SK-N-SH treated with all-trans-retinoic acid at 6 μM for 48 hours (cell line): Measurements from ENCODE around the gene BMP15.

Experiments
- ATAC-seq: fragments of 200-7000 bp; cut with Tn5 transposase; 3 replicates; pipeline ENCODE4 v1.9.1; 2020; ENCODE audit warnings: mild to moderate bottlenecking, moderate library complexity
- ARNTL ChIP-seq: fragments of 450-650 bp; formaldehyde crosslinking; IDR thresholded peaks from 2 replicates; pipeline ENCODE4 v1.5.0; 2020; ENCODE audit warnings: low read depth, mild to moderate bottlenecking, moderate library complexity, borderline replicate concordance
- BACH2 ChIP-seq: fragments of 250-450 bp; sonication (Bioruptor Pico); IDR thresholded peaks from 2 replicates; pipeline ENCODE4 v1.9.0; 2021; ENCODE audit warnings: mild to moderate bottlenecking, borderline replicate concordance
- CREB5 ChIP-seq: fragments of 250-450 bp; sonication (Bioruptor Pico); IDR thresholded peaks from 2 replicates; pipeline ENCODE4 v1.5.1; 2020; ENCODE audit warnings: low read depth, mild to moderate bottlenecking, moderate library complexity
- CSDC2 ChIP-seq: fragments of 250-450 bp; sonication (Bioruptor Pico); IDR thresholded peaks from 2 replicates; pipeline ENCODE4 v1.5.0; 2020; ENCODE audit warnings: mild to moderate bottlenecking, moderate library complexity
- ESRRG ChIP-seq: fragments of 250-450 bp; sonication (Bioruptor Pico); IDR thresholded peaks from 2 replicates; pipeline ENCODE4 v1.6.1; 2021; ENCODE audit warnings: mild to moderate bottlenecking
- GLIS3 ChIP-seq: fragments of 250-450 bp; sonication (Bioruptor Pico); IDR thresholded peaks from 2 replicates; pipeline ENCODE4 v1.5.0; 2020; ENCODE audit warnings: mild to moderate bottlenecking, moderate library complexity
- ISL1 ChIP-seq: fragments of 250-450 bp; sonication (Bioruptor Pico); IDR thresholded peaks from 2 replicates; pipeline ENCODE4 v2.1.2; 2022; ENCODE audit warnings: mild to moderate bottlenecking, moderate library complexity
- OSR1 ChIP-seq: fragments of 250-450 bp; sonication (Bioruptor Pico); IDR thresholded peaks from 2 replicates; pipeline ENCODE4 v1.8.0; 2022; ENCODE audit warnings: moderate library complexity, mild to moderate bottlenecking, inconsistent platforms
- POU6F1 ChIP-seq: fragments of 250-450 bp; sonication (Bioruptor Pico); IDR thresholded peaks from 2 replicates; pipeline ENCODE4 v1.8.0; 2021; ENCODE audit warnings: low read depth, mild to moderate bottlenecking, moderate library complexity, borderline replicate concordance
- PPARA ChIP-seq: fragments of 250-450 bp; sonication (Bioruptor Pico); IDR thresholded peaks from 2 replicates; pipeline ENCODE4 v1.5.0; 2020; ENCODE audit warnings: mild to moderate bottlenecking, borderline replicate concordance
- RARB ChIP-seq: fragments of 250-450 bp; sonication (Bioruptor Pico); IDR thresholded peaks from 2 replicates; pipeline ENCODE4 v1.8.0; 2021; ENCODE audit warnings: mild to moderate bottlenecking, moderate library complexity
- SNAI2 ChIP-seq: fragments of 250-450 bp; sonication (Bioruptor Pico); IDR thresholded peaks from 2 replicates; pipeline ENCODE4 v1.5.0; 2020; ENCODE audit warnings: mild to moderate bottlenecking, moderate library complexity
- TCF4 ChIP-seq: fragments of 250-450 bp; sonication (Bioruptor Pico); IDR thresholded peaks from 2 replicates; pipeline ENCODE4 v1.8.0; 2021; ENCODE audit warnings: mild to moderate bottlenecking, moderate library complexity, borderline replicate concordance
- TOX ChIP-seq: fragments of 250-450 bp; sonication (Bioruptor Pico); IDR thresholded peaks from 2 replicates; pipeline ENCODE4 v1.8.0; 2021; ENCODE audit warnings: mild to moderate bottlenecking, moderate library complexity, borderline replicate concordance
- TSHZ2 ChIP-seq: fragments of 250-450 bp; sonication (Bioruptor Pico); IDR thresholded peaks from 2 replicates; pipeline ENCODE4 v1.5.0; 2020; ENCODE audit warnings: mild to moderate bottlenecking, moderate library complexity
- ZC3H10 ChIP-seq: fragments of 250-450 bp; sonication (Bioruptor Pico); IDR thresholded peaks from 2 replicates; pipeline ENCODE4 v1.5.1; 2021; ENCODE audit warnings: mild to moderate bottlenecking, moderate library complexity
- ZFP3 ChIP-seq: fragments of 250-450 bp; sonication (Bioruptor Pico); IDR thresholded peaks from 2 replicates; pipeline ENCODE4 v1.5.0; 2020; ENCODE audit warnings: mild to moderate bottlenecking, moderate library complexity
- ZFP30 ChIP-seq: fragments of 450-650 bp; formaldehyde crosslinking; IDR thresholded peaks from 2 replicates; pipeline ENCODE4 v1.5.0; 2022; ENCODE audit warnings: mild to moderate bottlenecking, moderate library complexity
- ZNF70 ChIP-seq: fragments of 450-650 bp; formaldehyde crosslinking; IDR thresholded peaks from 2 replicates; pipeline ENCODE4 v1.5.0; 2020; ENCODE audit warnings: mild to moderate bottlenecking, moderate library complexity
- ZNF8 ChIP-seq: fragments of 450-650 bp; formaldehyde crosslinking; IDR thresholded peaks from 2 replicates; pipeline ENCODE4 v1.5.0; 2020; ENCODE audit warnings: mild to moderate bottlenecking, moderate library complexity
- TF ChIP-seq, protein P1 (sequence below): fragments of 250-450 bp; sonication (Bioruptor Pico); IDR thresholded peaks from 2 replicates; pipeline ENCODE4 v1.8.0; 2020; ENCODE audit warnings: mild to moderate bottlenecking, moderate library complexity, borderline replicate concordance
- TF ChIP-seq, protein P2 (sequence below): fragments of 250-450 bp; sonication (Bioruptor Pico); IDR thresholded peaks from 2 replicates; pipeline ENCODE4 v1.5.1; 2021; ENCODE audit warnings: mild to moderate bottlenecking, moderate library complexity

Gene BMP15

DNA sequence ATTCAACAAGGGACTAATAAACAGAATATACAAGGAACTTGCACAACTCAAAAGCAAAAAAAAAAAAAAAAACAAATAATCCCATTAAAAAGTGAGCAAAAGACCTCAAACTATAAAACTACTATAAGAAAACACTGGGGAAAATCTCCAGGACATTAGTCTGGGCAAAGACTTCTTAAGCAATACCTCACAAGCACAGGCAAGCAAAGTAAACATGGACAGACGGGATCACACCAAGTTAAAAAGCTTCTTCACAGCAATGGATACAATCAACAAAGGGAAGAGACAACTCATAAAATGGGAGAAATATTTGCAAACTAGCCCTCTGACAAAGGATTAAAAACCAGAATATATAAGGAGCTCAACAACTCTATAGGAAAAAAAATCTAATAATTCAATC is 17.1 kb upstream of the BMP15 start:
- ATAC-seq: no peak
- TF ChIP-seq OSR1 (CRISPR knock-in tag): no peak
- TF ChIP-seq PPARA: no peak
- no peak for TF ChIP-seq TCF4 (CRISPR knock-in tag)
- TF ChIP-seq BACH2: no peak
- no peak for TF ChIP-seq TSHZ2 (CRISPR knock-in tag)
- TF ChIP-seq ESRRG (CRISPR knock-in tag): no peak
- TF ChIP-seq SNAI2 (CRISPR knock-in tag): no peak
- TF ChIP-seq, protein P1, sequence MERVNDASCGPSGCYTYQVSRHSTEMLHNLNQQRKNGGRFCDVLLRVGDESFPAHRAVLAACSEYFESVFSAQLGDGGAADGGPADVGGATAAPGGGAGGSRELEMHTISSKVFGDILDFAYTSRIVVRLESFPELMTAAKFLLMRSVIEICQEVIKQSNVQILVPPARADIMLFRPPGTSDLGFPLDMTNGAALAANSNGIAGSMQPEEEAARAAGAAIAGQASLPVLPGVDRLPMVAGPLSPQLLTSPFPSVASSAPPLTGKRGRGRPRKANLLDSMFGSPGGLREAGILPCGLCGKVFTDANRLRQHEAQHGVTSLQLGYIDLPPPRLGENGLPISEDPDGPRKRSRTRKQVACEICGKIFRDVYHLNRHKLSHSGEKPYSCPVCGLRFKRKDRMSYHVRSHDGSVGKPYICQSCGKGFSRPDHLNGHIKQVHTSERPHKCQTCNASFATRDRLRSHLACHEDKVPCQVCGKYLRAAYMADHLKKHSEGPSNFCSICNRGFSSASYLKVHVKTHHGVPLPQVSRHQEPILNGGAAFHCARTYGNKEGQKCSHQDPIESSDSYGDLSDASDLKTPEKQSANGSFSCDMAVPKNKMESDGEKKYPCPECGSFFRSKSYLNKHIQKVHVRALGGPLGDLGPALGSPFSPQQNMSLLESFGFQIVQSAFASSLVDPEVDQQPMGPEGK (CRISPR knock-in tag): no peak
- no peak for TF ChIP-seq POU6F1 (CRISPR knock-in tag)
- no peak for TF ChIP-seq ZFP3 (CRISPR knock-in tag)
- TF ChIP-seq, protein P2, sequence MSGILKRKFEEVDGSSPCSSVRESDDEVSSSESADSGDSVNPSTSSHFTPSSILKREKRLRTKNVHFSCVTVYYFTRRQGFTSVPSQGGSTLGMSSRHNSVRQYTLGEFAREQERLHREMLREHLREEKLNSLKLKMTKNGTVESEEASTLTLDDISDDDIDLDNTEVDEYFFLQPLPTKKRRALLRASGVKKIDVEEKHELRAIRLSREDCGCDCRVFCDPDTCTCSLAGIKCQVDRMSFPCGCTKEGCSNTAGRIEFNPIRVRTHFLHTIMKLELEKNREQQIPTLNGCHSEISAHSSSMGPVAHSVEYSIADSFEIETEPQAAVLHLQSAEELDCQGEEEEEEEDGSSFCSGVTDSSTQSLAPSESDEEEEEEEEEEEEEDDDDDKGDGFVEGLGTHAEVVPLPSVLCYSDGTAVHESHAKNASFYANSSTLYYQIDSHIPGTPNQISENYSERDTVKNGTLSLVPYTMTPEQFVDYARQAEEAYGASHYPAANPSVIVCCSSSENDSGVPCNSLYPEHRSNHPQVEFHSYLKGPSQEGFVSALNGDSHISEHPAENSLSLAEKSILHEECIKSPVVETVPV (CRISPR knock-in tag): no peak
- TF ChIP-seq ZC3H10 (CRISPR knock-in tag): no peak
- TF ChIP-seq ZNF8: no peak
- TF ChIP-seq ISL1 (CRISPR knock-in tag): no peak
- TF ChIP-seq GLIS3 (CRISPR knock-in tag): no peak
- TF ChIP-seq CREB5 (CRISPR knock-in tag): no peak
- TF ChIP-seq ZFP30 (CRISPR knock-in tag): no peak

GRCh38 chrX:50905334-50905733 is 5.2 kb upstream of the BMP15 start:
- TF ChIP-seq OSR1 (CRISPR knock-in tag) (no peak), RARB (CRISPR knock-in tag) (no peak), ISL1 (CRISPR knock-in tag) (no peak), TOX (CRISPR knock-in tag) (no peak), CREB5 (CRISPR knock-in tag) (no peak), ZNF70 (no peak), TCF4 (CRISPR knock-in tag) (no peak), POU6F1 (CRISPR knock-in tag) (no peak), ZFP30 (CRISPR knock-in tag) (no peak), ESRRG (CRISPR knock-in tag) (no peak), ZFP3 (CRISPR knock-in tag) (no peak), PPARA (no peak), CSDC2 (CRISPR knock-in tag) (no peak), ZNF8 (no peak), ARNTL (CRISPR knock-in tag) (no peak), BACH2 (no peak)
- TF ChIP-seq, protein P2 (CRISPR knock-in tag): no peak
- TF ChIP-seq, protein P1 (CRISPR knock-in tag): no peak
- ATAC-seq: no peak
